Adrenal gland (tissue), 5 donors: ENCODE results near the gene BPIFB1.

Experiments used
- CTCF ChIP-seq, 6 experiments: fragments of 450-650 bp in 4 of 6; fragments of 200-600 bp in 2 of 6; sonication (generic) in 1 of 6; IDR thresholded peaks; 1 replicate in 5 of 6; 2 replicates in 1 of 6; pipeline versions ENCODE4 v1.5.1 to v1.8.0; 2016 to 2021; ENCODE audit warnings: antibody characterized with exemption in 6 of 6, mild to moderate bottlenecking in 2 of 6, moderate library complexity in 1 of 6
- POLR2A ChIP-seq, 2 donors: fragments of 450-650 bp; IDR thresholded peaks; one replicate each; pipeline ENCODE4 v1.6.1; 2017; ENCODE audit warnings: antibody characterized with exemption in 2 of 2, mild to moderate bottlenecking in 2 of 2, moderate library complexity in 1 of 2
- donor health status: DM: no; HTN: no; CAD: no.

DNA sequence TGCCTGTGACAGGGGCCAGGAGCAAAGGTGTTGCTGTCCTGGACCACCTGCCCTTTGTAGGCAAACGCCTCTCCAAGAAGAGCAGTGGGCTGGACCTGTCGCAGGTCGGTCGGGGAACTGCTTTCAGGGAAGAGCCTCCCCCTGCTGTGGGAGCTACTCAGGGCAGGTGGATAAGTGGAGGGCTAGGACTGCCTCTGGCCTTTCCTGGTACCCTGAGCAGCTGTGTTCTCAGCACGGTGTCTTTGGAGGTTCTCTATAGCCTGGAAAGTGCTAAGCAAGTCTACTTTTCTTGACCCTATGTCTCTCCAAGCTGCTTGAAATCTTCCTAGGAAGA, 35.0 kb downstream of the BPIFB1 start:
- TF ChIP-seq POLR2A (IDR thresholded peaks at IDR 0.05): no peak
- no peak for TF ChIP-seq CTCF (IDR thresholded peaks at IDR 0.05)
